HG02642 (cell line): ENCODE results near the gene ZNF770.
A peak's percentile ranks its signal among the peaks of the same experiment; 100 is the strongest.
"Not testable (repeated sequence)": the region's sequence is repeated elsewhere in the genome, so short reads cannot be mapped to it uniquely, and the experiment has no call there.

Experiments used
- ATAC-seq: cut with Tn5 transposase; IDR thresholded peaks from one replicate; pipeline ENCODE4 v1.9.1; 2021; ENCODE audit warnings: mild to moderate bottlenecking; ENCODE audit not compliant: unreplicated experiment, poor library complexity

Gene ZNF770

DNA sequence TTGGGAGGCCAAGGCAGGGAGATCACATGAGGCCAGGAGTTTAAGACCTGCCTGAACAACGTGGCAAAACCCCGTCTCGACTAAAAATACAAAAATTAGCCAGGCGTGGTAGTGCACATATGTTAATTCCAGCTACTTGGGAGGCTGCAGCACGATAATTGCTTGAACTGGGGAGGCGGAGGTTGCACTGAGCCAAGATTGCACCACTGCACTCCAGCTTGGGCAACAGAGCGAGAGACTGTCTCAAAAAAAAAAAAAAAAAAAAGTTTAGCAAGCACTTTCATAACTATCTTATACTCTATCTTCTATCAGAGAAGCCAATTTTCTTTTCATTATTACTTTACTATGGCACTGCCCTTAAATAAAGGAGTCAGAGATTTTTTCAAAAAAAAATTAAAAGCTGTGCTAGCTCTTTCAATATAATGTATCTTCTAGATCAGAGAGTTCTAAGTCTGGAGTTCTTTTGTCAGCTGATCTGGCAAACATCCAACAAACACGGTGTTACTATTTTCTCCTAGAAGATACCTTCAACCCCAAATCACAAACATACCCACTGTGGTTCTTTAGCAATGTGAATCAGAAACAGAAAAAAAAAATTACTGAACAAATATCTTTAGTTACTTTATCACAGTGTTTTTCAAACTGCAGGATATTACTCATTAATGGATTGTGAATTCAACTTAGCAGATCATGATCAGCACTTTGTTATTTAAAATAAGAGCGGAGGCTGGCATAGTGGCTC is 3.0 kb downstream of the ZNF770 start:
- ATAC-seq = no peak

DNA sequence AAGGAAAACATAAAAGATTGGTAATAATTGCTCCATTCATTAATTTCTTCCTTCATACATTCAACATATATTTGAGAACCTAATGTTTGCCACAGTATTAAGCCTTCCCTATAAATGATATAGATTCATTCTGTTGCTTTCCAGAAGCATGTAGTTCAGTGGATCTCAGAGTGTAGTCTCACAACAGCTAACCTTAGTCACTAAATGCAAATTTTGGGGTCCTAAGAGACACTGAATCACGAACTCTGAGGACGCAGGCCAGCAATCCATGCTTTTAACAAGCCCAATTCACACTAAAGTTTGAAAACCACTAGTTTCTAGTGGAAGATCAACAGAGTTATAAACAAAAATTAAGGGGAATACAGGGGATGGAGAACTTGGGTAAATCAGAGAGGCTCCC is 11.3 kb downstream of the ZNF770 start:
- ATAC-seq = peak; percentile 46

DNA sequence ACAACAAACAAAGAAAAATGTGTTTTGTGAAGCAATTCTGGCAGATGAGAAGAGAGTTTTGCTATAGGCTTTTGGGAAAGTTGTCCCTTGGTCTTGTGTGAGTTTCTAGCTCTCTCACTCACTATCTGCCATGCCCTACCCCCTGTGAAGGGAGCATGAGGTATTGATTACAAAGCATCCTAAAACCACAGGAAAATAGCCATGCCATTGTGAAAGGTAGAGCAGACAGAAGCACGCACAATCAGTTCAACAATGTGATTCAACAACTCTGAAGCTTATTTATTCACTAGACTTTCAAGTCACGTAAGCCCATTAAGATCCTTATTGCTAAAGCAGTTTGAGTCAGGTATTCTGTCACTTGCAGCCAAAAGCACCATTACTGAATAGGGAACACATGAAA is 12.0 kb downstream of the ZNF770 start:
- ATAC-seq = no peak

DNA sequence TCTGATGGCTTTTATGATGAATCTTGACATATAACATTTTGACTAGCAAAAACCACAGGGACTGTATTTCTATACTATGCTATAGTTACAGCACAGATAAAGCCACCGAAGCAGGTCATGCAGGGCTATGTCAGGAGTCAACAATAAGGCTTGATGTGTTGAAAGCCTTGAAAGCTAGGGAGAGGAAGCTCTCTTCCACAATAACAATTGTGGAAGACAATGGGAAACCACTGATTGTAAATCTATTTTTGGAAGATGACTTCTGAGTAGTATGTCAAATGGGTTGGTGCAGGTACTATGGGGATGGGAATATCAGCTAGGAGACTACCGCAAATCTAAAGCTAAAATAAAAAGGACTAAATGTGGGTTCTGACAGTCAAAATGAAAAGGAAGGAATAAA is 14.6 kb downstream of the ZNF770 start:
- no peak for ATAC-seq

DNA sequence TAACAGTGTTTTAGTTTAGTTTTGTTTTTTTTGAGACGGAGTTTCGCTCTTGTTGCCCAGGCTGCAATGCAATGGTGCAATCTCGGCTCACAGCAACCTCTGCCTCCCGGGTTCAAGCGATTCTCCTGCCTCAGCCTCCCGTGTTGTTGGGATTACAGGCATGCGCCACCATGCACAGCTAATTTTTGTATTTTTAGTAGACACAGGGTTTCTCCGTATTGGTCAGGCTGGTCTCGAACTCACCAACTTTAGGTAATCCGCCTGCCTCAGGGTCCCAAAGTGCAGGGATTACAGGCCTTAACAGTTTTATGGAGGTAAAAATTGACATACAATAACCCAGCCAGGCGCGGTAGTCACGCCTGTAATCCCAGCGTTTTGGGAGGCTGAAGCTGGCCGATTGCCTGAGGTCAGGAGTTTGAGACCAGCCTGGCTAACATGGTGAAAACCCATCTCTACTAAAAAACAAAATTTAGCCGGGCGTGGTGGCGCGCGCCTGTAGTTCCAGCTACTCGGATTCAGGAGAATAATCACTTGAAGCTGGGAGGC is 17.9 kb downstream of the ZNF770 start:
- ATAC-seq = peak; percentile 3

DNA sequence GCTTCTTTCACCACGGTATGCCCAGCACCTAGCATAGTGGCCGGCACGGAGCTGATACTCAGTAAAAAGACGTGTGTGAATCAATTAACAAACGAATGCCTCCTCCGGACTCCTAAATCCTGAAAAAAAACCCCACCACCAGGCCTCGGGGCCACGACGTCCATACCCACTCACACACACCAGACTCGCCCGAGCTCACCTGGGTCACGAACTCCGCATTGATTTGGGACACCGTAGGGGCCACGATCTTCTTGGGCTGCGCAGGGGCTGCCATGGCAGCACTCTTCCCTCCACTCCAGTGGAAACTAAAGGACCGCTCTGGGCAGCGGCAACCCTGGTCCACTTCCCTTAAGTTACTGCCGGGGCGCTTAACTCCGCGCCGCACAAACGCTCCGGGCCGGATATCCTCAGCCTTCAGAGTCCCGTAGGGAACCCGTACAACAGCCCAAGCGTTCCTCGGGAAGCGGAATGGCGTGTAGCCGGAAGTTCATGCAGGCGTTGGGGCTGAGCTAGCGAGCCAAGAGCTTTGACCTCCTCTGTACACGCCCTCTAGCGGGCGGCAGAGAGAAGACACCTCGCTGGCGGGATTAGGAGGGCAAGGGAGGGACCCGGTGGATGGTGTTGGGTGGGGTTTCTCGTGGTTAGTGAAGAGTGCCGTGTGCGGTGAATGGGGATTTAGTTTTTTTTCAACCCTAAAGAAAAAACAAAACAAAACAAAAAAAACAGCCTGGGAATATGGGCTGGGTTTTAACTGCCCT is 18.6 kb downstream of the ZNF770 start, which contains the start of gene AQR:
AQR (minus strand) TSS at position 403 of the 758 bp plus-strand sequence; CDS start at position 274, 129 bp downstream.
- ATAC-seq = peak; percentile 99

DNA sequence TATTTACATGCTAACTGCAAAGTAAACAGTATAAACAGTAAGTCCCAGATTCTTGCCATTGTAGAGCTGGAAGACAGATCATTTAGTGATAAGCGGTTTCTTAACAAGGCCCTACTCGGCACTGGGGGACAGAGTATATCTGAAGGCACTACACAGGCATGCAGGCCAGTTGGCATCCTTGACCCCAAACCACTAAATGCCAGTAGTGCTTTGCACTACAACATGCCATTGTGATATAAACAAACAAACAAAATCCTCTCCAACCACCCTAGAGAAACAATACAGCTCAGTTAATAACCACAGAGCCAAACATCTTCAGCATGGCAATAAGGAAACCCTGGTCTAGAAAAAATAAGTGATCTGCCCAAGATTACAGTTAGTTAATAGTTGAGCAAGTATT is 23.8 kb downstream of the ZNF770 start:
- ATAC-seq = no peak

DNA sequence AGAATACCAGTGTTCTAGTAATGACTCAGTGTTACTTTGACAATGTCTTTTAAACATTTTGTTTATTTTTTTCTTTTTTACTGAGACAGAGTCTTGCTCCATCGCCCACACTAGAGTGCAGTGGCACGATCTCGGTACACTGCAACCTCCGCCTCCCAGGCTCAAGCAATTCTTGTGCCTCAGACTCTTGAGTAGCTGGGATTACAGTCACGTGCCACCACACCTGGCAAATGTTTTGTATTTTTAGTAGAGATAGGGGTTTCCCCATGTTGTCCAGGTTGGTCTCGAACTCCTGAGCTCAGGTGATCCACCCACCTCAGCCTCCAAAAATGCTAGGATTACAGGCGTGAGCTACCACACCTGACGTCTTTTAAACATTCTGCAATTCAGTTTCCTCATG is 34.2 kb downstream of the ZNF770 start:
- ATAC-seq = no peak

DNA sequence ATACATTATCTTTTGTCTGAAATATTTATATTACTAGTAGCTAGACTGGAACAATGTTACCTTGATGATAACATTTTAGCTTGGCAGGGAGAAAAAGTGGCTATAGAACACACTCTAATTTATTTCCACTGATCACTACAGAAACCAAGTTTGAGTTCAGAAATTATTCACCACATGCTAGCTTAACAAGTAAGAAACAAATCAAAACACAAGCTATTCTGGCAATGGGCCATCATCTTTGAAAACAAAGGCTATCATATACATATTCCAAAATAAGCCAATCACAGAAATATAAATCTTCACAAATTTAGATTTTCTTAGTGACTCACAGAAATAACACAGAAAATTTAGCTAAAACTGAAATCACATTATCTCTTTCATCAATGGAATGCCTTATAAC is 35.6 kb downstream of the ZNF770 start:
- ATAC-seq = no peak

DNA sequence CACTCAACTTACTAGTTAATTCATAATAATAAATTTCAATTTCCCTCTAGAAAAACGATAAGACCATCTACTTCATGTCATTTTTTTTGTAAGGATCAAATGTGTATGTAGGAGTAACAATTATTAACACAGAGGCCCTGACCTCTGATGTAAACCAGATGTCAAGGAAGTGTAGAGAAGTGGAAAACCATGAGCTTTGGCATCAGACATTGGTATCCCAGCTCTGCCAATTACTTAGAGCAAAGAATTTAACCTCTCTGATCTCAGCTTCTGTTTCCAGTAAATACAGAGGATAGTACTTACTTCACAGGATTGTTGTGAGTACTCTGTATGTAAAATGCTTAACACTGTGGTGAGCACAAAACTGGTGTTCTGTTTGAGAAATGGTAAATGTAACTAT is 36.1 kb downstream of the ZNF770 start:
- ATAC-seq = no peak

DNA sequence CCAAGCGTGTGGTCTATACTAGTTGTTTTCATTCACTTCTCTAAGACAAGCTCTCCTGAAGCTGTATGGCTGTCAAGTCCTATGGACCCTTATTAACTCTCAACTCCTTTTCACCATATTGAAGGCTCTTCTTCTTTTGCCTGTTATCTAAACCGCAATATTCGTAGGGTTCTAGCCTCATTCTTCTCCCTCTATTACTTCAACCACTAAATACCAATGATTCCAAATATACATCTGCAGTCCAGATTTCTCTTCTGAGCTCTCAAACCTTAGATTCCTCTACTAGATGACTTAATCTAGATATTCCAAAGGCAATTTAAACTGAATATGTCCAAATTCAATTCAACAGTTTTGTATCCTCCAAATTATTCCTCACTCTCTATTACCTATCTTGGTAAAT is 43.2 kb downstream of the ZNF770 start:
- ATAC-seq = no peak

DNA sequence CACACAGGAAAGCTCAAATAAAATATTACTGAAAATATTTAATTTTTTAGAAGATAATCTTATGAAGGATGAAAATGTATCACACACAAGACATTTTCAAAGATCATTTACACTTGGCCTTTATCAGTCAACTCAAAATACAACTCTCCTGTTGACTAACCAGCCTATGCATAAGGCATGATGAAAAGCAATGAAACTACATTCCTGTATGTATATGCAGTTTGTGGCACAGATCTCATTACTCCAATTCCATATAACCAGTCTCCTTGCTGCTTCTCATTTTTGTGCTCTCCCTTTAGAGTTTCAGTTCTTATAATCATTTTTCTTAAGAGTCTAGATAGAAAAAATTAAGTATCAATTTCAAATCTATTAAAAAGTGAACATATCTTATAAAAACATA is 44.4 kb downstream of the ZNF770 start:
- no peak for ATAC-seq

DNA sequence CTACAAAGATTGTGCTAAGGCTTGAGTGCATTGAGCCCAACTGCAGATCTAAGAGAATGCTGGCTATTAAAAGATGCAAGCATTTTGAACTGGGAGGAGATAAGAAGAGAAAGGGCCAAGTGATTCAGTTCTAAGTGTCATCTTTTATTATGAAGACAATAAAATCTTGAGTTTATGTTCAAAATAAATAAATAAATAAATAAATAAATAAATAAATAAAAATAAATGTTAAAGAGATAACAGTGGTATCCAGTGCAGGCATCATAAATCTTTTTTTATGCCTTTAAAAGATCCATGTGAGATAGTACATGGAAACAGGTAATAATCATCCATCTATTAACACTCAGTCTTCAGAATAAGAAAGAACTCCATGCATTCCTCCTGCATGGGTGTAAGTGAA is 44.8 kb downstream of the ZNF770 start:
- ATAC-seq = not testable (repeated sequence)

DNA sequence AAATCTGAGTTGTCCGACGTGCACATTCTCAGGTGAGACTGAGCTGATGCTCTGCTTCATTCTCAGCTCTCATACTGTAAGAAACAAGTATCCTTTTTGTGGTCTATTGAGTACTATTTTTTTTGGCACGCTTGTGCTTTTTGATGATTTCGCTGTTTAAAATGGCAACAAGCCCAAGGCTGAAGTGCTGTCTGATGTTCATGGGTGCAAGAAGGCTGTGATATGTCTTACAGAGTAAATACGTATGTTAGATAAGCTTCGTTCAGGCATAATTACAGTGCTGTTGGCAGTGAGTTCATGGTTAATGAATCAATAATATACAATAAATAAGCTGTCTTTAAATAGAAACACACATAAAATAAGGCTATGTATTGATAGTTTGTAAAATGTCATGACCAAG is 45.7 kb downstream of the ZNF770 start:
- no peak for ATAC-seq

DNA sequence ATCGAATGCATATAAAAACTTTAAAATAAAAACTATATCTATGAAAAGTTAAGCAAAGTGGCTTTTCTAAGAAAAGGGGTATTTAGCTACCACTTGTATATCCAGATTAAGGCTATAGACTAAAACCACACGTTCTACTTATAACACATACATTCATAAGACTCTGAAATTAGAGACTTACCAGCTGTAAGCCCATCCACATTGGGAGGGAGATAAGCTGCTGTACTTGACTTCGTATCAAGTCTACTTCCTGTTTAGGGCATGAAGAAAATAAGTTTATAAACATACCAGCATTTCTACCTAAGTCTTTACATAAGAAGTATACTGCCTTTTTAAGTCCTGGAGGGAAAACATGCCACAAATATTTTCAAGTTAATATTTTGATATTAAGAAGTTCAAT is 46.3 kb downstream of the ZNF770 start:
- no peak for ATAC-seq

DNA sequence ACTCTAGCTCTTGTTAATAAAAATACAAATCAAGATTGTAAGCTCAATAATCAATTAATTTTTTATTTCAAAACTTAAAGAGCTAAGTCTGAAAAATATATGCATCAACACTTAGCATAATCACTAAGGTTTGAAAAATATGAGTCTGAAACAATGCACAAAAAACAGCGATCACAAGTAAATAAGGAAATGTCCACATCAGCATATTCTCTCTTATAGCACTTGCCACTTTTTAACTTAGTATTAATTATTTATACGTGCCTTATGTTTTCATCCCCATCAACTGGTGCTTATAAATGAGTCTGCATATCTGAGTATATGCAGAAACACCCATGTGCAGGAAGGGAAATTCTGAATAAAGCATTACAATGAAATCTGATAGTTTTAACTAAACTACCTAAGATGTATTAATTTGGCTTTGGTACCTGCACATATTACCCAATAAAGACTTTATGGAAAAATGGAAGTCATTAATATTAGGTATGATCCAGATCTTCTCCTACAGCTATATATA is 46.8 kb downstream of the ZNF770 start:
- ATAC-seq = no peak

DNA sequence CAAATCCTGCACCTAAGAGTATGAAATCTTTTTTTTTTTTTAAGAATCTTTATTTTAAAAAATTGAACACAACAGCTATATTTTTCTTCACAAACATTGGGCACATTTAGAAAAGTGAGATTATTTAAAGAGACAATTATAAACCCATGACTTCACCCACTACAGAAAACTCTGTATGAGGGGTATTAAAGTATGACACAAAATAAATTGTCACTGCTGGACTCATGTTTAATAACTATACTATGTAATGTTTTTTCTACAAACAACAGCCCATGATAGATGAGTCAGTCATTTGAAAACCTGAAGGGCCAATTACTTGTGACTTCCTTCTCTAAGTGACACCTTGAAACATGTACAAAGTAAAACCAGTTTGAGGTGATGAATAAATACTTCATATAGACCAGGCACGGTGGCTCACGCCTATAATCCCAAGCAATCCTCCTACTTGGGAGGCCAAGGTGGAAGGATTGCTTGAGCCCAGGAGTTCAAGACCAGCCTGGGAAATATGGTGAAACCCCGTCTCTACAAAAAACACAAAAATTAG is 54.6 kb downstream of the ZNF770 start:
- no peak for ATAC-seq

DNA sequence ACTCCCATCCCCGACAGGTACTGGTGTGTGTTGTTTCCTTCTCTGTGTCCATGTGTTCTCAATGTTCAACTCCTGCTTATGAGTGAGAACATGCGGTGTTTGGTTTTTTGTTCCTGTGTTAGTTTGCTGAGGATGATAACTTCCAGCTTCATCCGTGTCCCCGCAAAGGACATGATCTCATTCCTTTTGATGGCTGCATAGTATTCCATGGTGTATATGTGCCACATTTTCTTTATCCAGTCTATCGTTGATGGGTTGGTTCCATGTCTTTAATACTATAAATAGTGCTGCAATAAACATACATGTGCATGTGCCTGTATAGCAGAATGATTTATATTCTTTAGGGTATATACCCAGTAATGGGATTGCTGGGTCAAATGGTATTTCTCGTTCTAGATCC is 59.7 kb downstream of the ZNF770 start:
- ATAC-seq = not testable (repeated sequence)
